ENCODE measurements around the gene LRRN3.

The LRRN3 gene

DNA sequence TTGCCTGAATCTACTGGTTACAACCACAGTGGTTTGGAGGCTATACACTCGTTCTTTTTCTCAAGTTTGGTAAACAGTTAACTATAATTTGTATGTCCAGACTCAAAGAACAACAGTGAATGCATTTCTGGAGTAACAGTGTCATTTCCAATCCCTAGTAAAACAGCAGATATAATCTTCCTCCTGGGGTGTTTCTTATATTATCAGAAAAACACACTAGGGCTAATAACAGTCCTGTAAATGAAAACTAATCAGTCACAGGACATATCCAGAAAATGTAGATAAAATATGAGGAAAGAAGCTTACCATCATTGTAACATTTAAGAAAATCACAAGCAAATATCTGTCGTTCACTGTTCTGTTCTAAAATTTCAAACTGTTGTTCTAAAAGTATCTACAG lies 82.6 kb downstream of the LRRN3 start:
- DNase-seq, result no peak

DNA sequence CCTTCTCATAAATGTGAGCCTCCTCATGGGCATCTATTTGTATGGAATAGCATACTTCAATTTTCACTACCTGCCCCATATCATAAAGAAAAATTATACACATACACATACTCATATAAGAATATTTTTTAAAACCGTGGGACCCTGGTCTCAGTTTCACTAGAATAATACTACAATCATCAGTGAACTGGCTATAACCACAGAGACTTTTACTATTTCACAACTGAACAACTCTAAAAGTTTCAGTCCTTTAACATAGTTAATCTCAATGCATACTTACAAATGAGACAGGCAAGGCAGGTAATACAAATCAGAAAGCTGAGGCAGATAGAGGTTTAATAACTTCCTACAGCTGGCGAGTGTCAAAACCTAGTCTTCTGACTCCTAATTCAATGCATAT lies 83.1 kb downstream of the LRRN3 start:
- no peak for DNase-seq

DNA sequence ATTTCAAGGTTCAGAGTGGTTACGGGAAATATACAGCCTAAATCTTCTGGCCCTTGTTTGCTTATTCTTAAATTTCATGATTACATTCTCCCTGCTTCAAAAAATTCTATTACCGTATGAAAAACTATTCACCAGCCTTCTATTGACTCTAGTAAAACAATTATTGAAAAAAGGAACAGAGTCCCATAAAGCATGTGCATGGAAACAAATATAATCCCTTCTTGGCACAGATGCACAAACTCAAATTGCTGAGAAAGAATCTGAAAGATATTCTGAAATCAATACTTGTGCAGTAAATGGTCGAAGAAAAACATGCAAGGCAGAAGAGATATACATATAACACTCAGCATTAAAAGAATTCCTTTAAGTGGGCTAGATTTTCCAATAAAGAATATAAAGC lies 83.6 kb downstream of the LRRN3 start:
- no peak for DNase-seq

Data from GF-D8 (cell line).